Measurements from ENCODE around the gene ZBTB9.
"Not testable (repeated sequence)": the region's sequence is repeated elsewhere in the genome, so short reads cannot be mapped to it uniquely, and the experiment has no call there.

Gene ZBTB9

GRCh38 chr6:33466075-33466735, 11.8 kb downstream of the ZBTB9 start:
- no peak for DNase-seq (ENCODE audit: low read depth in 2 of 2)

DNA sequence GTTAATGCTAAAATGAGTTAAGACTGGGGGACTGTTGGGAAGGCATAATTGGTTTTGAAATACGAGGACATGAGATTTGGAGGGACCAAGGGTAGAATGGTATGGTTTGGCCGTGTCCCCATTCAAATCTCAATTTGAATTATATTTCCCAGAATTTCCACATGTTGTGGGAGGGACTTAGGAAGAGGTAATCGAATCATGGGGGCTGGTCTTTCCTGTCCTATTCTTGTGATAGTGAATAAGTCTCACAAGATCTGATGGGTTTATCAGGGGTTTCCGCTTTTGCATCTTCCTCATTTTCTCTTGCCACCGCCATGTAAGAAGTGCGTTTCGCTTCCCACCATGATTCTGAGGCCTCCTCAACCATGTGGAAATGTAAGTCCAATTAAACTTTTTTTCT, 12.7 kb downstream of the ZBTB9 start:
- no peak for DNase-seq (ENCODE audit: low read depth in 2 of 2)

DNA sequence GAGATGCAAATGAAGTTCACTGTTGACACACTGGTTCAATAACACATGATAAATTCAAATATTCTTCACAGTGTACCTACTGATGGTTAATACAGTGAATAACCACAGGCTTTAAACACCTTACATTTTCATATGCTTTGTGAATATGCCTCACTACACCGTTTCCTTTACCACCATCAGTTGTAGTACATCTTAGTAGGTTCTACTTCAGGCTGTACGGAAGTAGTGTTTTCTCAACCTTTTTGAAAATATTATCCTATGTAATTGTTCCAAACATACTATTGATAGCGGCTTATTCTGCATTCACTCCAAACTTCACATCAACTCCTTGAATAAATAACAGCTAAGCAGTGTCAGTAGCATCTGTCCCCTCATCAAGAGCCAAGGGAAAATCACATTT, 15.3 kb downstream of the ZBTB9 start:
- DNase-seq (ENCODE audit: low read depth in 2 of 2) = no peak

- DNase-seq (ENCODE audit: low read depth in 2 of 2) = no peak
These were observed 23.5 kb downstream of the ZBTB9 start for GRCh38 chr6:33477864-33478263.

DNA sequence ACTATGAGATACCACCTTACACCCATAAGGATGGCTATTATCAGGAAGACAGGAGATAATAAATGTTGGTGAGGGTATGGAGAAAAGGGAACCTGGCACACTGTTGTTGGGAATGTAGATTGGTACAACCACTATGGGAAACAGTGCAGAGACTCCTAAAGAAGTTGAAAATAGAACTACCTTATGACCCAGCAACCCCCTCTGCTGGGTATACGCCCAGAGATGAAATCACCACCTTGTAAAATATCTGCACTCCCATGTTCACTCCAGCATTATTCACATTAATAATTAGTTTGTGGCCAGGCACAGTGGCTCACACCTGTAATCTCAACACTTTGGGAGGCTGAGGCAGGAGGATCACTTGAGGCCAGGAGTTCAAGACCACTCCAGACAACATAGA, 26.8 kb downstream of the ZBTB9 start:
- DNase-seq (ENCODE audit: low read depth in 2 of 2) = no peak

GRCh38 chr6:33482620-33483019, 28.2 kb downstream of the ZBTB9 start:
- DNase-seq (ENCODE audit: low read depth in 2 of 2) = not testable (repeated sequence)

- no peak for DNase-seq (ENCODE audit: low read depth in 2 of 2)
These were observed 29.3 kb downstream of the ZBTB9 start for GRCh38 chr6:33483678-33484077.

- DNase-seq (ENCODE audit: low read depth in 2 of 2) = not testable (repeated sequence)
These were observed 30.4 kb downstream of the ZBTB9 start for GRCh38 chr6:33484673-33485262.

- DNase-seq (ENCODE audit: low read depth in 2 of 2) = not testable (repeated sequence)
These were observed 31.3 kb downstream of the ZBTB9 start for GRCh38 chr6:33485680-33486079.

- no peak for DNase-seq (ENCODE audit: low read depth in 2 of 2)
These were observed 34.0 kb downstream of the ZBTB9 start for GRCh38 chr6:33488339-33488738.

DNA sequence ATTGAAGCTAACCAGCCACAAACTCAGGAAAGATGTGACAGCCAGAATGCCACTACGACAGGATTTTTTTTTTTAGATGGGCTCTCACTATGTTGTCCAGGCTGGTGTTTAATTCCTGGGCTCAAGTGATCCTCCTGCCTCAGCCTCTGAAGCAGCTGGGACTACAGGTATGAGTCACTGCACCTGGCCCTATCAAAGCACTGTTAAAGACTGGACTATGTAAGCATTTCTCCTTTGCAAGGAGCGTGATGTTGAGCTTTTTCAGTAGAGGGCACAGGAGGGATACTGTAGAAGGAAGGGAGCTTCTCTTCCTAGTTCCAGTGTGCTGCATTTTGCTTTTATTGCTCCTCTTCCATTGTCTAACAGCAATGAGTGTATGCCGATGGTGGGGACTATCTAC, 35.8 kb downstream of the ZBTB9 start:
- DNase-seq (ENCODE audit: low read depth in 2 of 2) = no peak

DNA sequence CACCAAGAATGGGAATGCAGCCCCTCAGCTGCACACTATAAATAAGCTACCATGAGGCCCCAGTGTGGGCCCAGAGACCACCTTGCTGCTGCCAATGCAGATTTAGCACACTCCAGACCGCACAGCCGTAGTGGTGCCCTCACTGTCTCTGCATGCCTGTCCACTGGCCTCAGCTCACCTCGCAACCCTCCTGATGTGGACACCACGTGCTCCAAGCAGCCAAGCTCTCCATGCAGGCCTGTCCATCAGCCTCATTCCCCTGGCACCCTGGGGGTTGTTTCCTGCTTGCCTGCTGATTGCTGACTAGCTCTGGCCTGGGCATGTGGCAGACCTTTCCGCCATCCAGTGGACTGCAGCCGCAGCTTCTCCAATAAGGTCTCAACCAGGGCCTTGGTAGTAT, 36.2 kb downstream of the ZBTB9 start:
- DNase-seq (ENCODE audit: low read depth in 2 of 2) = no peak

DNA sequence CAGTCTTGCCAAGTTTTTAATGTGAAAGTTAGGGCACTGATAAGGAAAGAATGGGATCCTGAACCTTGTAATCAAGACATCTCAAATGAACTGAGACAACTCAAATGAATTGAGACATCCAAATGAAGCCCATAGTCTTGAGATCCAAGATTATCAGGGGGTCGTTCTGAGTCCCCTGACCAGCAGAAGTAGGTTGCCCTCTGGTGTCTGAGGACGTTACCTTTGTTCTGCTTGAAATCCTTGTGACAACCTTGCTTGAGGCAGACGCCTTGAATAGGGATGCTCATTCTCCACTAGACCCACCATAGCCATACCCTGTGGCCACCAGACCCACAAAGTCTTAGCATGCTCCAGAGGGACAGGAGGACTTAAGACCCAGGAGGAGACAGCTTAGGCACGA, 37.7 kb downstream of the ZBTB9 start:
- DNase-seq (ENCODE audit: low read depth in 2 of 2) = no peak

- DNase-seq (ENCODE audit: low read depth in 2 of 2) = no peak
These were observed 42.8 kb downstream of the ZBTB9 start for GRCh38 chr6:33497157-33497556.

- DNase-seq (ENCODE audit: low read depth in 2 of 2) = no peak
These were observed 48.1 kb downstream of the ZBTB9 start for GRCh38 chr6:33502486-33502885.

- DNase-seq (ENCODE audit: low read depth in 2 of 2) = no peak
These were observed 50.1 kb downstream of the ZBTB9 start for GRCh38 chr6:33504486-33504885.

GRCh38 chr6:33505548-33506370, 51.4 kb downstream of the ZBTB9 start:
- no peak for DNase-seq (ENCODE audit: low read depth in 2 of 2)
